SU-DHL-6 (cell line): ENCODE measurements around the gene SLC36A1.

Experiments used
- EZH2phosphoT487 ChIP-seq: fragments of 200-600 bp; sonication (generic), shearing (Covaris generic); conservative IDR thresholded peaks from 2 replicates; pipeline ENCODE4 v1.6.1; 2018; ENCODE audit warnings: mild to moderate bottlenecking, antibody characterized with exemption, low read length, moderate library complexity, mixed read lengths
- TF ChIP-seq, protein P1 (sequence below): fragments of 200-600 bp; sonication (generic); IDR thresholded peaks from one replicate; pipeline ENCODE4 v1.5.1; 2017; ENCODE audit warnings: antibody characterized with exemption, mild to moderate bottlenecking, low read length, moderate library complexity; ENCODE audit not compliant: insufficient read depth, poor library complexity, severe bottlenecking

DNA sequence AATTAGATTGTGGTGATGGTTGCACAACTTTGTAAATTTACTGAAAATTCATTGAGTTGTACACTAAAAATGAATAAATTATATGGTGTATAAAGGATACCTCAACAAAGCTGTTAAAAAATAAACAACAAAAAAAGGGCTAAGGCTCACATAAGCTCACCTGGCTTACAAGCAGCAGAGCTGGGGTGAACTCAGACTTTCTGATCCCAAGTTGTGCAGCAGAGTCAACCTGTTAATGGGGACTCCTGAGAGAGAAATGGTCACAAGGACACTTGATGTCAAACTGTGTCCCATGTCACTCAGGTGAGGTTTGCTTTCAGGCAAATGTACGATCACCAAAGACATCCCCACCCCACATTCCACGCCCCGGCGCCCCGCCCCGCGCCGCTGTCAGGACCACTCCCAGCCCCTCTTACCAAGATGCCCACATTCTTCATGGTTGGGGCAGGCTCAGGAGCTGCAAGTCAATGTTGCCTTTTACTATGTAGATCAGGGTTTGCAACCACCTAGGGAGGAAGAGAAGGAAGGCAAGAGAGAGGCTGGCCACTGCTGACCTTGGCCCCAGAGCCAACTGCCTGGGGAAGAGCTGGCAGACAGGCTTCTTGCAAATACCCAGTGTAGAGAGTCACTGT is 22.4 kb upstream of the SLC36A1 start:
- TF ChIP-seq, protein P1, sequence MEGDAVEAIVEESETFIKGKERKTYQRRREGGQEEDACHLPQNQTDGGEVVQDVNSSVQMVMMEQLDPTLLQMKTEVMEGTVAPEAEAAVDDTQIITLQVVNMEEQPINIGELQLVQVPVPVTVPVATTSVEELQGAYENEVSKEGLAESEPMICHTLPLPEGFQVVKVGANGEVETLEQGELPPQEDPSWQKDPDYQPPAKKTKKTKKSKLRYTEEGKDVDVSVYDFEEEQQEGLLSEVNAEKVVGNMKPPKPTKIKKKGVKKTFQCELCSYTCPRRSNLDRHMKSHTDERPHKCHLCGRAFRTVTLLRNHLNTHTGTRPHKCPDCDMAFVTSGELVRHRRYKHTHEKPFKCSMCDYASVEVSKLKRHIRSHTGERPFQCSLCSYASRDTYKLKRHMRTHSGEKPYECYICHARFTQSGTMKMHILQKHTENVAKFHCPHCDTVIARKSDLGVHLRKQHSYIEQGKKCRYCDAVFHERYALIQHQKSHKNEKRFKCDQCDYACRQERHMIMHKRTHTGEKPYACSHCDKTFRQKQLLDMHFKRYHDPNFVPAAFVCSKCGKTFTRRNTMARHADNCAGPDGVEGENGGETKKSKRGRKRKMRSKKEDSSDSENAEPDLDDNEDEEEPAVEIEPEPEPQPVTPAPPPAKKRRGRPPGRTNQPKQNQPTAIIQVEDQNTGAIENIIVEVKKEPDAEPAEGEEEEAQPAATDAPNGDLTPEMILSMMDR, result no peak
- TF ChIP-seq EZH2phosphoT487, result no peak
